Activated CD8-positive, alpha-beta T cell treated with anti-CD3 and anti-CD28 coated beads, Interleukin-2, amount 10 ng/mL, durations not matched to agents 7 days and 5 days (primary cell): ENCODE measurements around the gene CCS. TPM values are rescaled to one million over a fixed set of nuclear protein-coding genes. Genes with fewer than 3 reads are reported as not detected.
"Not testable (repeated sequence)": the region's sequence is repeated elsewhere in the genome, so short reads cannot be mapped to it uniquely, and the experiment has no call there.

Source experiments
- ATAC-seq: fragments of 150-1000 bp; cut with Tn5 transposase; one replicate; pipeline ENCODE4 v1.10.0; 2021; ENCODE audit warnings: moderate library complexity
- CTCF ChIA-PET: fragments of 350-600 bp; sonication (Branson Sonifier 250); formaldehyde crosslinking; loops from one replicate; lab custom pipeline; 2021; ENCODE audit warnings: antibody characterized with exemption; lab: Charles Lee
- POLR2A ChIA-PET: fragments of 350-600 bp; sonication (Branson Sonifier 250); formaldehyde crosslinking; loops from one replicate; lab custom pipeline; 2021; ENCODE audit warnings: antibody characterized with exemption; lab: Charles Lee
- DNase-seq: peaks from one replicate; pipeline ENCODE4 v3.0.0-alpha.2; 2020
- H3K27ac Mint-ChIP-seq: one replicate; pipeline ENCODE4 v1.8.0; 2021; ENCODE audit warnings: mild to moderate bottlenecking, mixed read lengths
- H3K27me3 Mint-ChIP-seq: one replicate; pipeline ENCODE4 v1.8.0; 2021; ENCODE audit warnings: low read depth, mixed read lengths
- H3K36me3 Mint-ChIP-seq: one replicate; pipeline ENCODE4 v1.8.0; 2021; ENCODE audit warnings: low read depth, mixed read lengths
- H3K4me1 Mint-ChIP-seq: one replicate; pipeline ENCODE4 v1.8.0; 2021; ENCODE audit warnings: low read depth, mixed read lengths
- H3K4me3 Mint-ChIP-seq: one replicate; pipeline ENCODE4 v1.8.0; 2021; ENCODE audit warnings: mild to moderate bottlenecking, mixed read lengths
- H3K9me3 Mint-ChIP-seq: one replicate; pipeline ENCODE4 v1.8.0; 2022; ENCODE audit warnings: mixed read lengths; ENCODE audit not compliant: insufficient read depth
- total RNA-seq, 2 experiments: library from RNA; stranded (reverse); gene quantifications; one replicate each; pipeline ENCODE4 v1.2.3, GENCODE V29; 2021

The CCS gene
- total RNA-seq, 2 experiments from 2014 or later, result 29.3 to 32.5 TPM

GRCh38 chr11:66593650-66594049, 665 bp downstream of the CCS start:
- DNase-seq, result no peak
- POLR2A ChIA-PET, result interaction anchor here (0.8 to 3.0 kb wide), 5 partner anchors 16 to 46 kb away, joined by 3 to 35 read pairs (median 6); partner anchors contain the start of genes RBM14 and RBM4
- peak overlapping the region; percentile 100 for H3K4me3 Mint-ChIP-seq
- ATAC-seq, result no peak
- peaks cover 37% of the 10 kb centered on the region for H3K4me1 Mint-ChIP-seq
- peaks cover 4% of the 10 kb centered on the region for H3K36me3 Mint-ChIP-seq
- peak overlapping the region; percentile 98 for H3K27ac Mint-ChIP-seq
- no peaks in the 10 kb centered on the region for H3K9me3 Mint-ChIP-seq
- no peaks in the 10 kb centered on the region for H3K27me3 Mint-ChIP-seq
- CTCF ChIA-PET, result interaction anchor here (0.7 to 7.9 kb wide), 8 partner anchors 10 to 84 kb away, joined by 3 to 63 read pairs (median 6); partner anchors contain the start of genes RBM14, RBM4B and ZDHHC24

GRCh38 chr11:66595245-66595904, 2.4 kb downstream of the CCS start:
- peaks cover 37% of the 10 kb centered on the region for H3K4me1 Mint-ChIP-seq
- H3K36me3 Mint-ChIP-seq, result peaks cover 9% of the 10 kb centered on the region
- peak overlapping the region; percentile 46 for H3K4me3 Mint-ChIP-seq
- DNase-seq, result peak; percentile 47
- no peaks in the 10 kb centered on the region for H3K27me3 Mint-ChIP-seq
- peak overlapping the region; percentile 81 for H3K27ac Mint-ChIP-seq
- no peaks in the 10 kb centered on the region for H3K9me3 Mint-ChIP-seq
- ChIA-PET CTCF (interaction anchor here (0.8 to 7.9 kb wide), 7 partner anchors 15 to 104 kb away, joined by 3 to 63 read pairs (median 8); partner anchors contain the start of genes RBM4, RBM4B and ZDHHC24), POLR2A (interaction anchor here (0.6 to 3.0 kb wide), 6 partner anchors 10 to 248 kb away, joined by 3 to 35 read pairs (median 4); partner anchors contain the start of genes RBM14, RBM4 and RCE1)
- peak; percentile 3 for ATAC-seq

GRCh38 chr11:66598993-66599392, 6.0 kb downstream of the CCS start:
- Mint-ChIP-seq H3K4me3 (no peak overlapping the region), H3K27me3 (no peaks in the 10 kb centered on the region), H3K4me1 (peaks cover 18% of the 10 kb centered on the region), H3K27ac (no peak overlapping the region), H3K36me3 (peaks cover 10% of the 10 kb centered on the region), H3K9me3 (no peaks in the 10 kb centered on the region)
- DNase-seq (no peak), ATAC-seq (no peak)
- CTCF ChIA-PET, result no interaction called here
- POLR2A ChIA-PET, result interaction anchor here (0.7 to 0.8 kb wide), 2 partner anchors 9 to 44 kb away, joined by 3 read pairs; no protein-coding TSS in a partner anchor

- peaks cover 10% of the 10 kb centered on the region for H3K36me3 Mint-ChIP-seq
- no peak overlapping the region for H3K27ac Mint-ChIP-seq
- H3K9me3 Mint-ChIP-seq, result no peaks in the 10 kb centered on the region
- H3K4me1 Mint-ChIP-seq, result peaks cover 8% of the 10 kb centered on the region
- H3K4me3 Mint-ChIP-seq, result no peak overlapping the region
- ATAC-seq (no peak), DNase-seq (no peak)
- no peaks in the 10 kb centered on the region for H3K27me3 Mint-ChIP-seq
- POLR2A ChIA-PET, result interaction anchor here (0.8 kb wide), 1 partner anchor 17 kb away, joined by 3 read pairs; the partner anchor contains the start of gene RBM14
- CTCF ChIA-PET, result interaction anchor here (0.7 kb wide), 1 partner anchor 175 kb away, joined by 3 read pairs; no protein-coding TSS in a partner anchor
Measured at GRCh38 chr11:66600219-66600618, 7.2 kb downstream of the CCS start.

GRCh38 chr11:66600631-66601233, 7.7 kb downstream of the CCS start:
- Mint-ChIP-seq H3K36me3 (peaks cover 10% of the 10 kb centered on the region), H3K27ac (no peak overlapping the region)
- no peak for DNase-seq

GRCh38 chr11:66603072-66603471, 10.1 kb downstream of the CCS start:
- Mint-ChIP-seq H3K36me3 (peaks cover 16% of the 10 kb centered on the region), H3K4me1 (no peaks in the 10 kb centered on the region), H3K27me3 (no peaks in the 10 kb centered on the region), H3K9me3 (no peaks in the 10 kb centered on the region), H3K4me3 (no peak overlapping the region), H3K27ac (peak overlapping the region; percentile 15)
- POLR2A ChIA-PET, result interaction anchor here (1.1 to 1.2 kb wide), 2 partner anchors 13 to 16 kb away, joined by 3 to 4 read pairs; partner anchors contain the start of gene RBM14
- DNase-seq (no peak), ATAC-seq (no peak)
- CTCF ChIA-PET, result no interaction called here

More at GRCh38 chr11:66600631-66601233, 7.7 kb downstream of the CCS start:
- POLR2A ChIA-PET, result interaction anchor here (0.8 kb wide), 1 partner anchor 21 kb away, joined by 3 read pairs; no protein-coding TSS in a partner anchor
- Mint-ChIP-seq H3K9me3 (no peaks in the 10 kb centered on the region), H3K4me1 (peaks cover 3% of the 10 kb centered on the region), H3K27me3 (no peaks in the 10 kb centered on the region), H3K4me3 (no peak overlapping the region)
- CTCF ChIA-PET, result no interaction called here
- no peak for ATAC-seq

- H3K36me3 Mint-ChIP-seq, result peaks cover 13% of the 10 kb centered on the region
- no peaks in the 10 kb centered on the region for H3K9me3 Mint-ChIP-seq
- H3K4me1 Mint-ChIP-seq, result no peaks in the 10 kb centered on the region
- DNase-seq (no peak), ATAC-seq (no peak)
- no peaks in the 10 kb centered on the region for H3K27me3 Mint-ChIP-seq
- no peak overlapping the region for H3K27ac Mint-ChIP-seq
- POLR2A ChIA-PET, result interaction anchor here (3.5 kb wide), 1 partner anchor 13 kb away, joined by 27 read pairs; the partner anchor contains the start of gene RBM14
- H3K4me3 Mint-ChIP-seq, result no peak overlapping the region
- CTCF ChIA-PET, result no interaction called here
Measured at GRCh38 chr11:66604155-66604554, 11.2 kb downstream of the CCS start.

- peaks cover 10% of the 10 kb centered on the region for H3K36me3 Mint-ChIP-seq
- H3K27me3 Mint-ChIP-seq, ATAC-seq, DNase-seq, H3K4me3 Mint-ChIP-seq, H3K27ac Mint-ChIP-seq, H3K9me3 Mint-ChIP-seq: not testable (repeated sequence)
- POLR2A ChIA-PET, result interaction anchor here (0.8 to 3.5 kb wide), 2 partner anchors 10 to 19 kb away, joined by 3 to 27 read pairs; partner anchors contain the start of gene RBM14
- peaks cover 12% of the 10 kb centered on the region for H3K4me1 Mint-ChIP-seq
- CTCF ChIA-PET, result interaction anchor here (1.0 kb wide), 1 partner anchor 71 kb away, joined by 5 read pairs; the partner anchor contains the start of gene RBM4B
Measured at GRCh38 chr11:66606608-66607007, 13.6 kb downstream of the CCS start.

GRCh38 chr11:66607126-66607834, 14.3 kb downstream of the CCS start:
- no peaks in the 10 kb centered on the region for H3K9me3 Mint-ChIP-seq
- no peak overlapping the region for H3K27ac Mint-ChIP-seq
- peaks cover 12% of the 10 kb centered on the region for H3K4me1 Mint-ChIP-seq
- ATAC-seq (no peak), DNase-seq (no peak)
- no peaks in the 10 kb centered on the region for H3K27me3 Mint-ChIP-seq
- ChIA-PET CTCF (interaction anchor here (1.0 kb wide), 1 partner anchor 71 kb away, joined by 5 read pairs; the partner anchor contains the start of gene RBM4B), POLR2A (interaction anchor here (3.5 kb wide), 1 partner anchor 10 kb away, joined by 27 read pairs; the partner anchor contains the start of gene RBM14)
- H3K4me3 Mint-ChIP-seq, result no peak overlapping the region
- peaks cover 8% of the 10 kb centered on the region for H3K36me3 Mint-ChIP-seq

GRCh38 chr11:66609721-66610617, 17.0 kb downstream of the CCS start:
- CTCF ChIA-PET, result interaction anchor here (0.7 to 1.8 kb wide), 4 partner anchors 9 to 68 kb away, joined by 3 to 6 read pairs (median 4); partner anchors contain the start of gene RBM4B
- Mint-ChIP-seq H3K4me3 (no peak overlapping the region), H3K27ac (peak overlapping the region; percentile 55), H3K9me3 (no peaks in the 10 kb centered on the region), H3K27me3 (no peaks in the 10 kb centered on the region), H3K36me3 (peaks cover 8% of the 10 kb centered on the region), H3K4me1 (peaks cover 13% of the 10 kb centered on the region)
- DNase-seq (no peak), ATAC-seq (peak; percentile 40)
- POLR2A ChIA-PET, result interaction anchor here (0.6 to 1.2 kb wide), 6 partner anchors 9 to 68 kb away, joined by 3 to 6 read pairs (median 4); no protein-coding TSS in a partner anchor
